HEK293 (cell line): ENCODE measurements around the gene ANKRD11.

Experiments
- CTCF ChIP-seq: fragments of 450-650 bp; formaldehyde crosslinking; IDR thresholded peaks from 2 replicates; pipeline ENCODE4 v1.5.1; 2016; ENCODE audit warnings: missing biosample characterization, missing genetic modification characterization
- REST ChIP-seq: fragments of 450-650 bp; formaldehyde crosslinking; IDR thresholded peaks from 2 replicates; pipeline ENCODE4 v1.5.1; 2016; ENCODE audit warnings: missing biosample characterization, missing genetic modification characterization
- ZFP37 ChIP-seq: fragments of 450-650 bp; formaldehyde crosslinking; IDR thresholded peaks from 2 replicates; pipeline ENCODE4 v1.5.1; 2016; ENCODE audit warnings: missing biosample characterization, missing genetic modification characterization
- ZNF121 ChIP-seq: fragments of 450-650 bp; formaldehyde crosslinking; IDR thresholded peaks from 2 replicates; pipeline ENCODE4 v1.5.1; 2016; ENCODE audit warnings: missing biosample characterization, missing genetic modification characterization

- TF ChIP-seq REST (tag by site-specific recombination) (no peak), ZFP37 (tag by site-specific recombination) (no peak), ZNF121 (tag by site-specific recombination) (no peak), CTCF (no peak)
Measured at GRCh38 chr16:89288966-89289365, 201.4 kb downstream of the ANKRD11 start.
